Duodenal mucosa (tissue), 2 donors: ENCODE results near the gene BHLHE23.

ENCODE experiments used
- H3K27ac ChIP-seq: one replicate; pipeline ENCODE4 v1.7.0; 2013; ENCODE audit warnings: low read depth, low read length
- H3K27me3 ChIP-seq, 2 donors: one replicate each; pipeline ENCODE4 v1.7.0; 2013; ENCODE audit warnings: low read length in 2 of 2, control low read depth in 1 of 2; ENCODE audit not compliant: insufficient read depth in 2 of 2, control insufficient read depth in 1 of 2
- H3K36me3 ChIP-seq, 2 donors: one replicate each; pipeline ENCODE4 v1.7.0; 2013; ENCODE audit warnings: low read length in 2 of 2, control low read depth in 1 of 2; ENCODE audit not compliant: insufficient read depth in 2 of 2, control insufficient read depth in 1 of 2
- H3K4me1 ChIP-seq, 2 donors: one replicate each; pipeline ENCODE4 v1.7.0; 2013; ENCODE audit warnings: low read length in 2 of 2, control low read depth in 1 of 2; ENCODE audit not compliant: insufficient read depth in 2 of 2, control insufficient read depth in 1 of 2
- H3K4me3 ChIP-seq, 2 donors: one replicate each; pipeline ENCODE4 v1.7.0; 2013; ENCODE audit warnings: low read length in 2 of 2, low read depth in 1 of 2
- H3K9ac ChIP-seq, 2 donors: one replicate each; pipeline ENCODE4 v1.7.0; 2013; ENCODE audit warnings: low read length in 2 of 2, low read depth in 1 of 2
- H3K9me3 ChIP-seq, 2 donors: one replicate each; pipeline ENCODE4 v1.7.0; 2013; ENCODE audit warnings: low read length in 2 of 2, control low read depth in 1 of 2; ENCODE audit not compliant: control insufficient read depth in 1 of 2

The BHLHE23 gene

GRCh38 chr20:62982124-62983075 is 24.4 kb downstream of the BHLHE23 start:
- Histone ChIP-seq H3K4me1 (peaks cover 0 to 5% of the 10 kb centered on the region in 2 donors), H3K27me3 (peaks cover 28 to 54% of the 10 kb centered on the region in 2 donors), H3K9ac (no peak overlapping the region), H3K36me3 (no peaks in the 10 kb centered on the region), H3K9me3 (no peaks in the 10 kb centered on the region), H3K4me3 (no peak overlapping the region), H3K27ac (no peak overlapping the region)

GRCh38 chr20:62980970-62981369 is 25.8 kb downstream of the BHLHE23 start:
- Histone ChIP-seq H3K36me3 (no peaks in the 10 kb centered on the region), H3K9ac (no peak overlapping the region), H3K4me1 (peaks cover 0 to 5% of the 10 kb centered on the region in 2 donors), H3K4me3 (no peak overlapping the region), H3K27ac (no peak overlapping the region), H3K27me3 (peaks cover 27 to 54% of the 10 kb centered on the region in 2 donors), H3K9me3 (no peaks in the 10 kb centered on the region)

GRCh38 chr20:62980380-62980960 is 26.3 kb downstream of the BHLHE23 start:
- Histone ChIP-seq H3K4me3 (no peak overlapping the region), H3K4me1 (peaks cover 0 to 5% of the 10 kb centered on the region in 2 donors), H3K9me3 (no peaks in the 10 kb centered on the region), H3K27me3 (peaks cover 30 to 55% of the 10 kb centered on the region in 2 donors), H3K9ac (no peak overlapping the region), H3K36me3 (no peaks in the 10 kb centered on the region), H3K27ac (no peak overlapping the region)

- H3K27me3 ChIP-seq = peaks cover 36 to 58% of the 10 kb centered on the region in 2 donors
- H3K4me1 ChIP-seq = peaks cover 0 to 5% of the 10 kb centered on the region in 2 donors
- no peak overlapping the region for H3K4me3 ChIP-seq
Measured at GRCh38 chr20:62979876-62980373, 26.8 kb downstream of the BHLHE23 start.

GRCh38 chr20:62979310-62979709 is 27.5 kb downstream of the BHLHE23 start:
- no peaks in the 10 kb centered on the region for H3K9me3 ChIP-seq
- H3K27ac ChIP-seq = no peak overlapping the region
- peaks cover 42 to 63% of the 10 kb centered on the region in 2 donors for H3K27me3 ChIP-seq
- no peaks in the 10 kb centered on the region for H3K36me3 ChIP-seq
- no peak overlapping the region for H3K9ac ChIP-seq
- no peak overlapping the region for H3K4me3 ChIP-seq
- peaks cover 0 to 5% of the 10 kb centered on the region in 2 donors for H3K4me1 ChIP-seq

More at GRCh38 chr20:62979876-62980373, 26.8 kb downstream of the BHLHE23 start:
- no peak overlapping the region for H3K9ac ChIP-seq
- H3K36me3 ChIP-seq = no peaks in the 10 kb centered on the region
- H3K27ac ChIP-seq = no peak overlapping the region
- H3K9me3 ChIP-seq = no peaks in the 10 kb centered on the region

- H3K9ac ChIP-seq = no peak overlapping the region
- no peak overlapping the region for H3K4me3 ChIP-seq
- H3K4me1 ChIP-seq = peaks cover 0 to 5% of the 10 kb centered on the region in 2 donors
- H3K36me3 ChIP-seq = no peaks in the 10 kb centered on the region
- peaks cover 47 to 61% of the 10 kb centered on the region in 2 donors for H3K27me3 ChIP-seq
- H3K27ac ChIP-seq = no peak overlapping the region
- H3K9me3 ChIP-seq = no peaks in the 10 kb centered on the region
Measured at GRCh38 chr20:62978561-62978943, 28.2 kb downstream of the BHLHE23 start.

GRCh38 chr20:62977613-62978560 is 28.9 kb downstream of the BHLHE23 start:
- peak overlapping the region in 1 of 2 donors; percentile 36 for H3K4me3 ChIP-seq
- no peaks in the 10 kb centered on the region for H3K36me3 ChIP-seq
- H3K9ac ChIP-seq = peak overlapping the region in 1 of 2 donors; percentile 25
- peaks cover 53 to 67% of the 10 kb centered on the region in 2 donors for H3K27me3 ChIP-seq
- H3K4me1 ChIP-seq = peaks cover 1 to 8% of the 10 kb centered on the region in 2 donors
- H3K9me3 ChIP-seq = no peaks in the 10 kb centered on the region
- no peak overlapping the region for H3K27ac ChIP-seq

- H3K4me1 ChIP-seq = peaks cover 7 to 15% of the 10 kb centered on the region in 2 donors
- peak overlapping the region in 1 of 2 donors; percentile 21 for H3K4me3 ChIP-seq
- no peak overlapping the region for H3K27ac ChIP-seq
- H3K9ac ChIP-seq = peak overlapping the region in 1 of 2 donors; percentile 25
- no peaks in the 10 kb centered on the region for H3K36me3 ChIP-seq
- no peaks in the 10 kb centered on the region for H3K9me3 ChIP-seq
- H3K27me3 ChIP-seq = peaks cover 54 to 70% of the 10 kb centered on the region in 2 donors
Measured at GRCh38 chr20:62976886-62977285, 29.9 kb downstream of the BHLHE23 start.

- H3K4me1 ChIP-seq = peaks cover 7 to 15% of the 10 kb centered on the region in 2 donors
- H3K4me3 ChIP-seq = no peak overlapping the region
- peaks cover 50 to 69% of the 10 kb centered on the region in 2 donors for H3K27me3 ChIP-seq
- H3K36me3 ChIP-seq = no peaks in the 10 kb centered on the region
- H3K9ac ChIP-seq = no peak overlapping the region
- H3K9me3 ChIP-seq = no peaks in the 10 kb centered on the region
- no peak overlapping the region for H3K27ac ChIP-seq
Measured at GRCh38 chr20:62975812-62976508, 30.8 kb downstream of the BHLHE23 start.
